HG03439 (cell line): ENCODE measurements around the gene NSFL1C.
"Not testable (repeated sequence)": the region's sequence is repeated elsewhere in the genome, so short reads cannot be mapped to it uniquely, and the experiment has no call there.

Experiments used
- ATAC-seq: cut with Tn5 transposase; IDR thresholded peaks from one replicate; pipeline ENCODE4 v1.9.1; 2021; ENCODE audit warnings: mild to moderate bottlenecking, moderate library complexity; ENCODE audit not compliant: unreplicated experiment

Gene NSFL1C

GRCh38 chr20:1466211-1467081 is at the start of gene NSFL1C:
TSS of gene NSFL1C (minus strand) at chr20:1466849. CDS start at chr20:1466824, 25 bp downstream.
- peak; percentile 85 for ATAC-seq

DNA sequence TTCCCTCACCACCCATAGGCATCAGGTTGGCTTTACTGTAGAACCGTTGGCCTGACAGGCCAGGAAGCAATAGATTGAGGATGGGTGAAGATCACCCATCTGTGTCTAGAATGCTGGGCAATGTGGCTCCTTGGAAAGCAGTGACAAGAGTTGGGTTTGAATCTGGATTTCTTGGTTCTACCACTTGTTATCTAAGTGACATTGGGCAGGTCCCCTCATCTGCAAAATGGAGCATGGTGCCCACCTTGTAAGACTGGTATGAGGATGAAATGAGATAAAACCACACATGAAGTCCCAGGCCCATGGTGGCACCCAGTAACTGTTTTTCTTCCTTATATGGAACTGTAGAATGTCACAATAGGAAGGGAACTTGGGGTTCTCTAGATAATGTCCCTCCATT is 47.2 kb upstream of the NSFL1C start:
- no peak for ATAC-seq

DNA sequence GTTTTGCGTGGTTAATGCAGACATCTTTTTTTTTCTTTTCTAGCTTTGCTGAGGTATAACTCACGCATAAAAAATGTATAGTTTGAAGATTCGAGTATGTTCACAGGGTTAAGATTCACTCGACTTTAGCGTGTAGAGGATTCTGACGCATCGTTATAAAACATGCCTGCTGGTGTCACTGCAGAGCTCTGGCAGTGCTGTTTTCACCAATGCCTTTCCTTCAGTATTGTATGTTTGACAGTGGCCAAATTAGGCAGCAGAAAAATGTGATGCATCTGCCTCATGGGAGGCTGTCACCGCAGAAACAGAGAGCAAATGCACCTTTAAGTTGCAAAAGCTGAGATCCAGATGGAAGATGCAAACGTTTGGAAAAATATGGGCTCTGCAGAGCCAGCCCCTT is 42.6 kb upstream of the NSFL1C start:
- ATAC-seq, result no peak

DNA sequence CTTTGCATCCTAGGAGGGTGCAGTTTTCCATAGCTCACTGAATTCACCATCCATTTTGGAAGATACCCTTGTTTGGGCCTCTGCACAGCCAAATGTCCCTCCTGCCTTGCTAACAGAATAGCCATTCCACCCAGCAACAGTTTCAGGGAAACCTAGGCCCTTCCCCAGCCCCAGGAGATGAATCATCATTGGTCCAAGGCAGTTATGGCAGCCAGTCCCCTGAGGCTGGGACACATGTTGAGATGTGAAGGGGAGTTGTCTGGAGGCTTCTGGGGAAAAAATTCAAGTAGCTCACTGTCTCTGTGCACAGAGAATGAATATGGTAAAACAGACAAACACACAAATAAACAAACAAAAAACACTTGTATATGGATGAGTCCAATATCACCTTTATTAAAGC is 41.9 kb upstream of the NSFL1C start:
- ATAC-seq, result no peak

DNA sequence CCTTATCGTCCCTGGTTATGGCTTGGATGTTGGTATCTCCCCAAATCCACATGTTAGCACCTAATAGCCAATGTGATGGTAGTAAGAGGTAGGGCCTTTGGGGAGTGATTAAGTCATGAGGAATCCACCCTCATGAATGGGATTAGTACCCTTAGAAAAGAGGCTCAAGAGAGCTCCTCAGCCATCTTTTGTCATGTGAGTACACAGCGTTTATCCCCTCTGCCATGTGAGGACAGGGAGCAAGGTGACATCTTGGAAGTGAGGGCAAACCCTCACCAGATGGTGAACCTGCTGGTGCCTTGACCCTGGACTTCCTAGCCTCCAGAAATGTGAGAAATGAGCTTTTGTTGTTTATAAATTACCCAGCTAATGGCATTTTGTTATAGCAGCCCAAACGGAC is 40.6 kb upstream of the NSFL1C start:
- no peak for ATAC-seq

DNA sequence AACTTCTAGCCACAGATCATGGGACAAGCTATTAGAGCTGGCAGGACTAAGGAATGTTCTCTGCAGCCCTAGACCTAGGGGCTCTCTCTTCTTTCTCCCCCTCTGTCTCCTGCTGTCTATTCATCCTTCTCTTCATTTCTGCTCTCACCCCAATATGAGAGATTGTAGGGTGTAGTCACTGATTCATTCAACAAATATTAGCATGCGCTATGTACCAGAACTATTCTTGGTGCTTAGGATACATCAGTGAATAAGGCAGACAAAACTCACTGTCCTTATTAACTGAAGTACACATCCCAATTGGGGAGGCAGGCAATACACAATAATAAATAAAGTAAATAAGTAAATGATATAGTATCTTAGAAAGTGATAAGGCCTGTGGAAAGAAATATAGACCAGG is 39.2 kb upstream of the NSFL1C start:
- no peak for ATAC-seq

GRCh38 chr20:1505361-1505760 is 38.7 kb upstream of the NSFL1C start:
- no peak for ATAC-seq

DNA sequence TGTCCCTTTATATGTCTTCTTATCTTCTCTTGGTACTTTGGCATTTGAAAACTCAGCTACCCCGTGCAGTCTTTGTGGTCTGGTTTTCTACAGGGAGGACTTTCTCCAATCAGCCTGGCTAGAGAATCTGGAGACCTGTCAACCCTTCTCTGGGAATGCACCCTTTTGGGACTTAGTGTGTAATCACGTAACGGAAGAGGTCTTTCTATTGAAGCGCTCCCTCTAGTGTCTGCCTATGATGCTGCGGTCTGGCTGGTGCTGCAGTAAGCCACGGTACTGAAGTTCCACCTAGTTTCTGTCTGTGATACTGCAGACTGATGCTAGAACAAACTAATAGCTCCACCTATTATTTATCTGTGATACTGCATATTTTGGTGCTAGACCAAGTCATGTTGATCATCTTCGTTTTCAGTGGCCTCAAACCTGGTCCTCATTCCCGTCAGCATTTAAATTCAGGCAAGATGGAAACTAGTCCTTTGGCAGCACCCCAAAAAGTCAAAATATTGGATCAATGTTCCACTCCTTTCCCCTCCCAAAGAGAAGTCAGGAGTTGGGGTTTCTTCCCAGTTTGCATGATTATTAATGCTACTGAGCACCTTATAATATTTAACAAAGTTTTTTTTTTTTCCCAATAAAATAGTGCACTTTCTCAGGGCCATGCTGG is 37.0 kb upstream of the NSFL1C start:
- peak; percentile 85 for ATAC-seq

DNA sequence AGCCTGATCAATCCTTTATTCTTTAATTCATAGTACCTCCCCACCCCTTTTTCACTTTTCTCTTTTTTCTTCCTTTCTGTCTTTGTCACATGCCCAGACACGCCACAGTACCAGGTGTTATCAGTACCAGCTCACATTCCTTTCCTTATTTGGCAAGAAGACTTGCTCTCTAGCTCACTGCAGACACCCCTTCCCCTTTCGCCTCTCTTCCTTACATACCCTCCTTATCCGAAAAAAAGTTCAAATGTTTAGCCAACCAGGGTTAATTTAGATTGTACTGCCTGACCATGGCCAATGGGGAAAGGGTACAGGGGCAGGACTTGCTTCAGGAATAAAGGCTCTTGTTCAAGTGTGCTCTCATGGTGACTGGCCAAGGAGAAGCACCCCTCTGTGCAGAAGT is 33.8 kb upstream of the NSFL1C start:
- ATAC-seq, result no peak

GRCh38 chr20:1499528-1500420 is 33.1 kb upstream of the NSFL1C start:
- no peak for ATAC-seq

DNA sequence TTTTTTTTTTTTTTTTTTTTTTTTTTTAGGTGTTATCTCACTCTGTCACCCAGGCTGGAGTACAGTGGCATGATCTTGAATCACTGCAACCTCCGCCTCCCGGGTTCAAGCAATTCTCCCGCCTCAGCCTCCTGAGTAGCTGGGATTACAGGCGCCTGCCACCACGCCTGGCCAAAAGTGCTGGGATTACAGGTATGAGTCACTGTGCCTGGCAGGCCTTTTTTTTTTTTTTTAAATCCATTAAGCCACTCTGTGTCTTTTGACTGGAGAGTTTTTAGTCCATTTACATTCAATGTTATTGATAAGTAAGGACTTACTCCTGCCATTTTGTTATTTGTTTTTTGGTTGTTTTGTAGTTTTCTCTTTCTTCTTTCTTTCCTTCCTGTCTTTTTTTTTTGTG is 30.7 kb upstream of the NSFL1C start:
- not testable (repeated sequence) for ATAC-seq

DNA sequence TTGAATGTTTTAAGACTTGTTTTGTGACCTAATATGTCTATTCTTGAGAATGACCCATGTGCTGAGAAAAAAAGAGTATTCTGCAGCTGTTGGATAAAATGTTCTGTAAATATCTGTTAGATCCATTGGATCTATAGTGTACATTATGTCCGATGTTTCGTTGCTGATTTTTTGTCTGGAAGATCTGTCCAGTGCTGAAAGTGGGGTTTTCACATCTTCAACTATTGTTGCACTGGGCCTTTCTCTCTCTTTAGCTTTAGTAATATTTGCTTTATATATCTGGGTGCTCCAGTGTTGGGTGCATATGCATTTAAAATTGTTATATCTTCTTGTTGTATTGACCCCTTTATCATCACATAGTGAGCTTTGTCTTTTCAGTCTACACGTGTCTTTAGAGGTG is 30.3 kb upstream of the NSFL1C start:
- no peak for ATAC-seq

DNA sequence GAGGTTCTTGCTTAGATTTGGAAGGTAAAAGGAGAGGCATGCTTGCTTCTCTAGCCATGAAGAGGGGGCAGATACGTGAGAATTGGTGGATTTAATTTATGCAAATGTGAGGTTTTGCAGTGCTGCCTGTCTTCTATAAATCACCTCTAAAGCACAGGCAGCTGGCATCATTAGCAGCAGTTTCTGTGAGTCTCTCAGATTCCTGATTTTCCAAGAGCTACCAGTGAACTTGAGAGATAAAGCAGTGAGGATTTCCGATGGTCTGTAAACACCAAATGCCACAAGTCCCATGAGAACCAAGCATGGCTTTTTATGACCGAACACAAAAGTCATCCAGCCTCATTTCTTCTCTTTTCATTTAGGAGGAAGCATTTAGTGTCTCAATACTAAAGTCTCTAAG is 27.8 kb upstream of the NSFL1C start:
- no peak for ATAC-seq

GRCh38 chr20:1493536-1493935 is 26.9 kb upstream of the NSFL1C start:
- ATAC-seq, result no peak

DNA sequence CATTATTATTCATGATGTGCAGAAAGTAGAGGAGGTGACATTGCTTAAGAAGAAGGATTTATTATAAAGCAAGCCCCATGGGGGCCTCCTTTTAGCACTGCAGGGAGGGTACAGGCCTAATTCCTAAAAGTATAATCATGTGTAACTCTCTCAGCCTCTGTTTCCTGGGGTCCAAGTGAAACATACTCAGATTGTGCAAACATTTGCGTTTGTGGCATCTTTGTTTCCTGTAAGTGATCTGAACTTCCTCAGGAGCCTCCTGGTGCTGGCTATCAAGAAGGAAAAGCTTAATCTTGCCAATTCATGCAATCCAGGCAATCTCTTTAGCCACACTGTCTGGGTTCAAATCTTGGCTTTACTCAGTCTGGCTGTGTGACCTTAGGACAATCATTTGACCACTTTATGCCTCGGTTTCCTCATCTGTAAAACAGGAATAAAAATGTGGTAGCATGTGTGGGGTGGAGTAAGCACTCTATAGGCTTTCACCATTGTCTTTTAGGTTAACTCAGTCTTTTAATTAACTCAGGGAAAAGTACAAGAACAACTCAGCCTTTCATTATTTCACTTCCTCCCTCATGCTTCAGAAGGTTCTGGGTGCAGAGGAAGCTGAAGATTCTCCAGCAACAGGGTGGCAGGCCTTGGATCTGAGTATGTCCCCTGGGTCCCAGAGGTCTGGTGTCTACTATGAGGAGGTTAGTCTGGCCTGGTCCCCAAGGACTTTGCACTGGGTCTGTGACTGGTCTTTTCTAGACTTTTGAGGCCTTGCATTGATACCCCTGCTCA is 25.4 kb upstream of the NSFL1C start:
- ATAC-seq, result no peak

GRCh38 chr20:1491281-1491840 is 24.7 kb upstream of the NSFL1C start, which contains the start of gene SIRPB2:
TSS of gene SIRPB2 (minus strand) at chr20:1491420. CDS start at chr20:1491359, 61 bp downstream.
- ATAC-seq, result no peak

DNA sequence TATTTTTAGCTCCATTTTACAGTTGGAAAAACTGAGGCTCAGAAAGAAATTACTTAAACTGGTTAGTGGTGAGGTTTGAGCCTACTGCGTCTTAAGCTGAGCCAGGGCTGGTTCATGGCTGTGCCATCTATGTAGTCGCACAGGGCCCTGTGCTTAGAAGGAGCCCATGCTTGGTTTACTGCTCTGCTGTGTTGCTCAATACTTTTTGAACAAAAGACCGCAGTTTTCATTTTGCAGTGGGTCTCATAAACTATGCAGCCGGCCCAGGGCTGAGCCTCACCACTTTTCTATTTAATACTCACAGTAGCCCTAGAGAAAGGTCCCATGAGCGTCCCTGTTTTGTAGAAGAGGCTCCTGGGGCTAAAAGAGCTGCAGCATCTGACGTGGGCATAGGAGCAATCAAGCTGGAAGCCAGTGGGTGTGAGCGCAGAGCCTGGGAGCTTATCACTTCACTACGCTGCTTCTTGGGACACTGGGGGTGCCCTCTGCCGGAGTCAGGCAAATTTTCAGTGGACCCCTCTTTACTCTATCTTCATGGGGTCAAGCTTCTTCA is 24.1 kb upstream of the NSFL1C start:
- ATAC-seq, result no peak

GRCh38 chr20:1489764-1490436 is 23.3 kb upstream of the NSFL1C start:
- ATAC-seq, result no peak

- ATAC-seq, result no peak
Observed at GRCh38 chr20:1489325-1489724, 22.7 kb upstream of the NSFL1C start.
